Umbilical cord (tissue), 2 donors: ENCODE data around the gene DIS3L2. TPM values are rescaled to one million over a fixed set of nuclear protein-coding genes. Genes with fewer than 3 reads are reported as not detected.
"Not testable (repeated sequence)": the region's sequence is repeated elsewhere in the genome, so short reads cannot be mapped to it uniquely, and the experiment has no call there.

Source experiments
- DNase-seq: peaks from one replicate; pipeline ENCODE4 v3.0.0-alpha.2; 2015; ENCODE audit warnings: low spot score
- total RNA-seq: library from RNA; depleted of rRNA; stranded (reverse); fragments of >200 nt; gene quantifications from one replicate; pipeline ENCODE4 v1.2.3, GENCODE V29; 2014; ENCODE audit warnings: low replicate concordance; ENCODE audit not compliant: insufficient read depth

DIS3L2 gene
- total RNA-seq, 1 donor from 2014 or later = 46.0 TPM

- not testable (repeated sequence) for DNase-seq
Observed at GRCh38 chr2:232331061-232331460, 369.5 kb downstream of the DIS3L2 start.

GRCh38 chr2:232331641-232332040 is 370.1 kb downstream of the DIS3L2 start:
- not testable (repeated sequence) for DNase-seq

GRCh38 chr2:232332244-232332939 is 370.9 kb downstream of the DIS3L2 start:
- DNase-seq = not testable (repeated sequence)

GRCh38 chr2:232332940-232333259 is 371.4 kb downstream of the DIS3L2 start:
- DNase-seq = no peak

- DNase-seq = no peak
Observed at GRCh38 chr2:232333361-232334135, 372.0 kb downstream of the DIS3L2 start.

- not testable (repeated sequence) for DNase-seq
Observed at GRCh38 chr2:232334136-232334884, 372.8 kb downstream of the DIS3L2 start.

- DNase-seq = not testable (repeated sequence)
Observed at GRCh38 chr2:232334885-232335205, 373.3 kb downstream of the DIS3L2 start.

- not testable (repeated sequence) for DNase-seq
Observed at GRCh38 chr2:232335206-232335858, 373.8 kb downstream of the DIS3L2 start.

GRCh38 chr2:232335859-232336215 is 374.3 kb downstream of the DIS3L2 start:
- DNase-seq = no peak

- DNase-seq = no peak
Observed at GRCh38 chr2:232336241-232336736, 374.8 kb downstream of the DIS3L2 start.

- no peak for DNase-seq
Observed at GRCh38 chr2:232336981-232337720, 375.6 kb downstream of the DIS3L2 start.

GRCh38 chr2:232338094-232338758 is 376.7 kb downstream of the DIS3L2 start:
- not testable (repeated sequence) for DNase-seq

GRCh38 chr2:232338759-232339106 is 377.2 kb downstream of the DIS3L2 start:
- no peak for DNase-seq

- DNase-seq = no peak
Observed at GRCh38 chr2:232339121-232340081, 377.9 kb downstream of the DIS3L2 start.

- no peak for DNase-seq
Observed at GRCh38 chr2:232340171-232340935, 378.8 kb downstream of the DIS3L2 start.

- no peak for DNase-seq
Observed at GRCh38 chr2:232341061-232341738, 379.7 kb downstream of the DIS3L2 start.

- no peak for DNase-seq
Observed at GRCh38 chr2:232341739-232342126, 380.2 kb downstream of the DIS3L2 start.
